Stomach (tissue), 9 donors: Measurements from ENCODE around the gene PCA3. TPM values are rescaled to one million over a fixed set of nuclear protein-coding genes. Genes with fewer than 3 reads are reported as not detected.
A peak's percentile ranks its signal among the peaks of the same experiment; 100 is the strongest.
"Not testable (repeated sequence)": the region's sequence is repeated elsewhere in the genome, so short reads cannot be mapped to it uniquely, and the experiment has no call there.

Experiments used
- DNase-seq, 2 donors: peaks; one replicate each; pipeline versions ENCODE4 v3.0.0 to v3.0.0-alpha.2; 2013 to 2019
- H3K27ac ChIP-seq, 5 donors: fragments of 200-600 bp in 4 of 5; sonication (generic) in 4 of 5; one replicate each; pipeline ENCODE4 v1.5.1; 2013 to 2019; ENCODE audit warnings: mild to moderate bottlenecking in 1 of 5, moderate library complexity in 1 of 5
- H3K27me3 ChIP-seq, 3 donors: fragments of 200-600 bp; sonication (generic); one replicate each; pipeline ENCODE4 v1.5.1; 2017 to 2019; ENCODE audit warnings: mixed run types in 1 of 3
- H3K36me3 ChIP-seq, 4 donors: fragments of 200-600 bp; sonication (generic); 1 replicate in 3 of 4; 2 replicates in 1 of 4; pipeline ENCODE4 v1.5.1; 2016 to 2019
- H3K4me1 ChIP-seq, 4 donors: fragments of 200-600 bp; sonication (generic); one replicate each; pipeline ENCODE4 v1.5.1; 2016 to 2019
- H3K4me3 ChIP-seq, 4 donors: fragments of 200-600 bp; sonication (generic) in 3 of 4; one replicate each; pipeline ENCODE4 v1.5.1; 2016 to 2019; ENCODE audit warnings: mild to moderate bottlenecking in 1 of 4
- H3K9me3 ChIP-seq, 4 donors: fragments of 200-600 bp; sonication (generic); one replicate each; pipeline ENCODE4 v1.5.1; 2016 to 2019
- EP300 ChIP-seq: sonication (generic); formaldehyde crosslinking; IDR thresholded peaks from one replicate; pipeline ENCODE4 v1.6.1; 2017; ENCODE audit warnings: antibody characterized with exemption
- POLR2A ChIP-seq, 4 donors: fragments of 450-650 bp; IDR thresholded peaks; one replicate each; pipeline ENCODE4 v1.6.1; 2016; ENCODE audit warnings: antibody characterized with exemption in 4 of 4, control low read depth in 2 of 4, mild to moderate bottlenecking in 1 of 4, moderate library complexity in 1 of 4
- POLR2AphosphoS5 ChIP-seq, 3 donors: sonication (generic); formaldehyde crosslinking; IDR thresholded peaks; one replicate each; pipeline ENCODE4 v1.6.1; 2016; ENCODE audit warnings: antibody characterized with exemption in 3 of 3
- WGBS, 5 donors: extraction: QIAGEN DNeasy Blood & Tissue Kit in 3 of 5; methylation state at CpG; one replicate each; pipeline versions ENCODE4 v1.1.5 to v1.1.7; 2013 to 2018; 5-methylcytosine and 5-hydroxymethylcytosine counted together
- intact Hi-C: fragments of 100-400 bp; cut with DNase I; formaldehyde crosslinking; loops from one replicate; pipeline ENCODE4 v1.15.1; 2023; ENCODE audit warnings: low total_unique reads
- polyA plus RNA-seq, 3 donors: library from polyadenylated mRNA; stranded (reverse); fragments of 200-250 nt; gene quantifications; one replicate each; pipeline ENCODE4 v1.2.3, GENCODE V29; 2013
- total RNA-seq, 5 donors: library from RNA; depleted of rRNA; stranded (reverse); fragments of >200 nt; gene quantifications; one replicate each; pipeline versions ENCODE4 v1.1.0 to v1.2.3, GENCODE V29; 2014 to 2016
- TF ChIP-seq, protein P1 (sequence below), 7 experiments: fragments of 450-650 bp in 4 of 7; fragments of 200-600 bp in 3 of 7; sonication (generic) in 3 of 7; IDR thresholded peaks; one replicate each; pipeline ENCODE4 v1.5.1; 2016 to 2019; ENCODE audit warnings: antibody characterized with exemption in 7 of 7, control low read depth in 2 of 7, mild to moderate bottlenecking in 1 of 7
- donor health status: healthy with polysubstance abuse.
- donor health status: Bipolar disorder and iron deficiency.
- donor health status: healthy.

The PCA3 gene
- total and polyA plus RNA-seq, 8 donors: 0.45 to 0.73 TPM; not detected in 6

DNA sequence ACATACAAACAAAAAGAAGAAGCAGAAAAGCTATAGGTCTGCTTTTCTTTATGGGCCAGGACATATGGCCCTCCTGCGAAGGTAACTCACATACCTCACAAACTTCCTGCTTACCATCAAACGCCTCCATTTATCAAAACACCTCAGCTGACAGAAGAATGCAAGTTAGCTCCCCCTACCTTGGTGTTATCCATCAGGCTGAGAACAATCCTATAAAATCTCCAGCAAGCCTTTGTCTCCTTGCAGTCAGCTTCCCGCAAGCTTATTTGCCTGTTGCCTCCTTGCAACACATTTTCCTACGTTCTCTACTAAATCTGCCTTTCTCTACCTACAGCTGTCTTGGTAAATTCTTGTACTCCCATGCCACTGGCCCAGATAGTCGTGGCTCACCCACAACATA is 22.7 kb upstream of the PCA3 start:
- WGBS, 5 donors: 59 to 75% (median 65%) methylated on average over 5 of the region's 5 CpGs
- Histone ChIP-seq H3K27me3 (no peaks in the 10 kb centered on the region), H3K4me1 (no peaks in the 10 kb centered on the region), H3K27ac (no peak overlapping the region), H3K9me3 (peaks cover 0 to 18% (median 5%) of the 10 kb centered on the region in 4 donors), H3K36me3 (no peaks in the 10 kb centered on the region), H3K4me3 (no peak overlapping the region)
- TF ChIP-seq, protein P1, sequence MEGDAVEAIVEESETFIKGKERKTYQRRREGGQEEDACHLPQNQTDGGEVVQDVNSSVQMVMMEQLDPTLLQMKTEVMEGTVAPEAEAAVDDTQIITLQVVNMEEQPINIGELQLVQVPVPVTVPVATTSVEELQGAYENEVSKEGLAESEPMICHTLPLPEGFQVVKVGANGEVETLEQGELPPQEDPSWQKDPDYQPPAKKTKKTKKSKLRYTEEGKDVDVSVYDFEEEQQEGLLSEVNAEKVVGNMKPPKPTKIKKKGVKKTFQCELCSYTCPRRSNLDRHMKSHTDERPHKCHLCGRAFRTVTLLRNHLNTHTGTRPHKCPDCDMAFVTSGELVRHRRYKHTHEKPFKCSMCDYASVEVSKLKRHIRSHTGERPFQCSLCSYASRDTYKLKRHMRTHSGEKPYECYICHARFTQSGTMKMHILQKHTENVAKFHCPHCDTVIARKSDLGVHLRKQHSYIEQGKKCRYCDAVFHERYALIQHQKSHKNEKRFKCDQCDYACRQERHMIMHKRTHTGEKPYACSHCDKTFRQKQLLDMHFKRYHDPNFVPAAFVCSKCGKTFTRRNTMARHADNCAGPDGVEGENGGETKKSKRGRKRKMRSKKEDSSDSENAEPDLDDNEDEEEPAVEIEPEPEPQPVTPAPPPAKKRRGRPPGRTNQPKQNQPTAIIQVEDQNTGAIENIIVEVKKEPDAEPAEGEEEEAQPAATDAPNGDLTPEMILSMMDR (IDR thresholded peaks at IDR 0.05): no peak
- TF ChIP-seq EP300 (no peak), POLR2AphosphoS5 (IDR thresholded peaks at IDR 0.05) (no peak), POLR2A (IDR thresholded peaks at IDR 0.05) (no peak)
- DNase-seq: no peak
- intact Hi-C loops: no loop called here

DNA sequence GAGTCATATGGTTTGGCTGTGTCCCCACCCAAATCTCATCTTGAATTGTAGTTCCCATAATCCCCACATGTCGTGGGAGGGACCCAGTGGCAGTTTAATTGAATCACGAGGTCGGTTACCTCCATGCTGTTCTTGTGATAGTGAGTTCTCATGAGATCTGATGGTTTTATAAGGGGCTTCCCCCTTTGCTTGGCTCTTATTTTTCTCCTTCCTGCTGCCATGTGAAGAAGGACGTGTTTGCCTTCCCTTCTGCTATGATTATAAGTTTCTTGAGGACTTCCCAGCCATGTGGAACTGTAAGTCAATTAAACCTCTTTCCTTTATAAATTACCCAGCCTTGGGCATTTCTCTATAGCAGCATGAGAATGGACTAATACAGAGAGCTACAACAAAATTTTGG is 21.3 kb upstream of the PCA3 start:
- H3K27ac ChIP-seq, intact Hi-C loops, H3K36me3 ChIP-seq, H3K4me3 ChIP-seq, H3K4me1 ChIP-seq, H3K27me3 ChIP-seq, DNase-seq: not testable (repeated sequence)
- H3K9me3 ChIP-seq: peaks cover 0 to 18% (median 5%) of the 10 kb centered on the region in 4 donors
- 78 to 93% (median 83%) methylated on average over 4 of the region's 4 CpGs for WGBS, 5 donors

DNA sequence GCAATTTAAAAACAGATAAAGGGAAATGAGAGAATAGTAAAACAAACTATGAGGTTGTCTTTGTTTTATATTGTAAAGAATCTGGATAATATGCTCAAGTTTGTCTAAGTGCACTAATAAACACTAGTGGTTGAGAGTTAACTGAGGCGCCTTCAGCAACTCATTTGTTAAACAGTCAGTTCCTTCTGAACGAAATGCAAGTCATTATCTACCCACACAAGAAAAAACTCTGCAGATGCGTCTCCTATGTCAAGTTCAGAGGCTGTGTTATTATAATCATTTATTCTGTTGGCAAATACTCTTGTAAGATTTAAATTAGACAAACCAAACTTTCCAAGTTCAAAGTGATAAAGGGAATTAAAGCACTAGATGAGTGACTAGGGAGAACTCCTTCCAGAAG is 20.3 kb upstream of the PCA3 start:
- H3K4me1 ChIP-seq: no peaks in the 10 kb centered on the region
- no peak overlapping the region for H3K27ac ChIP-seq
- H3K36me3 ChIP-seq: no peaks in the 10 kb centered on the region
- intact Hi-C loops: no loop called here
- no peaks in the 10 kb centered on the region for H3K27me3 ChIP-seq
- H3K9me3 ChIP-seq: peaks cover 0 to 18% (median 5%) of the 10 kb centered on the region in 4 donors
- WGBS, 5 donors: 25 to 42% (median 35%) methylated on average over 3 of the region's 3 CpGs
- no peak overlapping the region for H3K4me3 ChIP-seq
- DNase-seq: no peak
- TF ChIP-seq EP300 (no peak), POLR2AphosphoS5 (IDR thresholded peaks at IDR 0.05) (no peak), POLR2A (IDR thresholded peaks at IDR 0.05) (no peak)
- TF ChIP-seq, protein P1 (IDR thresholded peaks at IDR 0.05): no peak

DNA sequence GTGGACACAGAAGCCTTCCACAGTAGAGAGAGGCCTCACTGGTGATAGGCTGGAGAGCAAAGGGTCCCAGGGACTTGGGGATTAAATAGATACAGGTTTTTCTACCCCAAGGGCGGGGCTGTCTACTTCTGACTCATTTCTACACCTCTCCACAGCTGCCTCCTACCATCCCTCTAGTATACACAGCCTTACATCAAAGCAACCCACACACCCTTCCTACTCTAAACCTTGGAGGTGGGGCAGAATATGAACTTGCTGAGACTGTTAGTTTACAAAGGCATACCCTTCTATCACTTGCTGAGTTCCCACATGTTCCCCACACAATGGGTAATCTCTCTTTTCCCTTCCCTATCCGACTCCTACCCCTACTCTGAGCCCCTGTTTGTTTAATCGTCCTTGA is 19.9 kb upstream of the PCA3 start:
- Histone ChIP-seq H3K27ac (no peak overlapping the region), H3K4me3 (no peak overlapping the region), H3K4me1 (no peaks in the 10 kb centered on the region), H3K9me3 (peaks cover 0 to 18% (median 5%) of the 10 kb centered on the region in 4 donors), H3K36me3 (no peaks in the 10 kb centered on the region), H3K27me3 (no peaks in the 10 kb centered on the region)
- 44 to 59% (median 51%) methylated on average over 3 of the region's 3 CpGs for WGBS, 5 donors
- TF ChIP-seq EP300 (no peak), POLR2AphosphoS5 (IDR thresholded peaks at IDR 0.05) (no peak), POLR2A (IDR thresholded peaks at IDR 0.05) (no peak)
- TF ChIP-seq, protein P1 (IDR thresholded peaks at IDR 0.05): no peak
- no peak for DNase-seq
- intact Hi-C loops: no loop called here

DNA sequence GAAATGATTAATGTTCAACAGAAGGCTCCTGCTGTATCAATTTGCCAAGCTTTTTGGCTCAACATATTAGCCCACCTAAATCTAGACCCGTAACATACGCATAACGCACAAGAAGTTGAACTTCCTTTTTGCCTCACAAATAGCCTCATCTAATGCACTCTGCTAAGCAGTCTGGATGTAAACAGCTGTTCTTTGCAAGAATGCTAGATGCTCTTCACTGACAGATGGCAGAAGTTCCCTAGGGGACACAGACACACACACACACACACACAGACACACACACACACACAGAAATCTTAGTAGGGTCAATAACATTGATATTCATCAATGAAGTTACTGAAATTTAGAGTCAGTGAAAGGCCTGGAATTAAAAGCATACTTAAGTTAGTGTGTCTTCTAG is 13.2 kb upstream of the PCA3 start:
- DNase-seq: peak in 1 of 2 donors; percentile 30
- Histone ChIP-seq H3K4me3 (no peak overlapping the region), H3K9me3 (peaks cover 0 to under 1% (median 0%) of the 10 kb centered on the region in 4 donors), H3K27ac (no peak overlapping the region), H3K4me1 (peaks cover 0 to 4% (median 0%) of the 10 kb centered on the region in 4 donors), H3K27me3 (no peaks in the 10 kb centered on the region), H3K36me3 (no peaks in the 10 kb centered on the region)
- 75 to 87% (median 79%) methylated on average over 3 of the region's 3 CpGs for WGBS, 5 donors
- intact Hi-C loops: no loop called here
- TF ChIP-seq POLR2AphosphoS5 (IDR thresholded peaks at IDR 0.05) (no peak), POLR2A (IDR thresholded peaks at IDR 0.05) (no peak), EP300 (no peak)
- TF ChIP-seq, protein P1 (IDR thresholded peaks at IDR 0.05): no peak
